ENCODE results near the gene CEP152. TPM values are rescaled to one million over a fixed set of nuclear protein-coding genes. Genes with fewer than 3 reads are reported as not detected.

The CEP152 gene
- total and polyA plus RNA-seq, 9 of the 15 experiments (the other 6 are each of a cell fraction or from before 2014, with no cell fraction given), result 9.9 to 43.0 (median 23.6) TPM

GRCh38 chr15:48851956-48852355 is 41.1 kb upstream of the CEP152 start (continued):
- TF ChIP-seq, protein P1, sequence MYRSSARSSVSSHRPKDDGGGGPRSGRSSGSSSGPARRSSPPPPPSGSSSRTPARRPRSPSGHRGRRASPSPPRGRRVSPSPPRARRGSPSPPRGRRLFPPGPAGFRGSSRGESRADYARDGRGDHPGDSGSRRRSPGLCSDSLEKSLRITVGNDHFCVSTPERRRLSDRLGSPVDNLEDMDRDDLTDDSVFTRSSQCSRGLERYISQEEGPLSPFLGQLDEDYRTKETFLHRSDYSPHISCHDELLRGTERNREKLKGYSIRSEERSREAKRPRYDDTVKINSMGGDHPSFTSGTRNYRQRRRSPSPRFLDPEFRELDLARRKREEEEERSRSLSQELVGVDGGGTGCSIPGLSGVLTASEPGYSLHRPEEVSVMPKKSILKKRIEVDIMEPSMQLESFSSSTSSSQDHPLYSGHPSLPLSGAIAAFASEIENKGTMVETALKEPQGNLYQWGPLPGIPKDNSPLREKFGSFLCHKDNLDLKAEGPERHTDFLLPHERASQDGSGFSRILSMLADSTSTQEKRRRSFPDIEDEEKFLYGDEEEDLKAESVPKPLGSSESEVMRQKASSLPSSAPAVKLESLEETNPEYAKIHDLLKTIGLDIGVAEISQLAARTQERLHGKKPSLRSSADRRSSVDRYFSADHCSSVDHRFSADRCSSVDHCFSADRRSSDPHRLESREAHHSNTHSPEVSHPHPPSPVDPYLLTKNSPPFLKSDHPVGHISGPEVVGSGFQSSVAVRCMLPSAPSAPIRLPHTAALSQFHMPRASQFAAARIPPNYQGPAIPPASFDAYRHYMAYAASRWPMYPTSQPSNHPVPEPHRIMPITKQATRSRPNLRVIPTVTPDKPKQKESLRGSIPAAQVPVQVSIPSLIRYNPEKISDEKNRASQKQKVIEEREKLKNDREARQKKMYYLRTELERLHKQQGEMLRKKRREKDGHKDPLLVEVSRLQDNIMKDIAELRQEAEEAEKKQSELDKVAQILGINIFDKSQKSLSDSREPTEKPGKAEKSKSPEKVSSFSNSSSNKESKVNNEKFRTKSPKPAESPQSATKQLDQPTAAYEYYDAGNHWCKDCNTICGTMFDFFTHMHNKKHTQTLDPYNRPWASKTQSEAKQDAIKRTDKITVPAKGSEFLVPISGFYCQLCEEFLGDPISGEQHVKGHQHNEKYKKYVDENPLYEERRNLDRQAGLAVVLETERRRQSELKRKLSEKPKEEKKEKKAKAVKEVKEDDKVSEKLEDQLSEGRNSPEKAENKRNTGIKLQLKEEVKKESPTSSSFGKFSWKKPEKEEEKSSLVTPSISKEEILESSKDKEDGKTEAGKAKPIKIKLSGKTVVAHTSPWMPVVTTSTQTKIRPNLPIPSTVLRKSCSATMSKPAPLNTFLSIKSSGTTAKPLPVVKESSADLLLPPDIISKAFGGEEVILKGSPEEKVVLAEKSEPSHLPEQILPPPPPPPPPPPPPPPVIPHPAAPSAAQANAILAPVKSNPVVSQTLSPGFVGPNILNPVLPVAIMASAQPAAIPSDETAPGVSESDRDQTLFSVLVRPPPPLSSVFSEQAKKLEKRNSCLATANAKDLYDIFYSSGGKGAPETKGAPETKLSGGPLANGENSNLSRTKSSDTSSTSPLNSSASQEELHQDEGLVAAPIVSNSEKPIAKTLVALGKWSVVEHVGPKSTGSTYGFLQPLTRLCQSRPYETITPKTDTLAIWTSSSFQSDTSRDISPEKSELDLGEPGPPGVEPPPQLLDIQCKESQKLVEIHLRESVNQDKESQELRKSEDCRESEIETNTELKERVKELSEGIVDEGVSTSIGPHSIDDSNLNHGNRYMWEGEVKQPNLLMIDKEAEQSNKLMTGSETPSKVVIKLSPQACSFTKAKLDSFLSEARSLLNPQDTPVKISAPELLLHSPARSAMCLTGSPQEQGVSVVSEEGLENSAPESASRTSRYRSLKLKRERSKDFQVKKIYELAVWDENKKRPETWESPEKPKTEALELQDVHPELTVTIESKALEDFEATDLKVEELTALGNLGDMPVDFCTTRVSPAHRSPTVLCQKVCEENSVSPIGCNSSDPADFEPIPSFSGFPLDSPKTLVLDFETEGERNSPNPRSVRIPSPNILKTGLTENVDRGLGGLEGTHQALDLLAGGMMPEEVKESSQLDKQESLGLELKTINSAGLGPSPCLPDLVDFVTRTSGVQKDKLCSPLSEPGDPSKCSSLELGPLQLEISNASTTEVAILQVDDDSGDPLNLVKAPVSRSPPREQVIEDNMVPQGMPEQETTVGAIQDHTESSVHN (IDR thresholded peaks at IDR 0.05; ENCODE audit: borderline replicate concordance in 1 of 2, low read depth in 1 of 2), result no peak
- no peak for TF ChIP-seq THRB (CRISPR knock-in tag; conservative IDR thresholded peaks at IDR 0.05)
- no peak for TF ChIP-seq TSC22D4 (tag; IDR thresholded peaks at IDR 0.05)
- TF ChIP-seq JUN (IDR thresholded peaks at IDR 0.05; ENCODE audit: borderline replicate concordance, low read depth, low read length), result no peak
- TF ChIP-seq JUN (CRISPR knock-in tag; IDR thresholded peaks at IDR 0.05; ENCODE audit: borderline replicate concordance), result no peak
- no peak for TF ChIP-seq RAD21 (CRISPR knock-in tag; conservative IDR thresholded peaks at IDR 0.05 in 1 of 2, IDR thresholded peaks at IDR 0.05 in 1 of 2)
- no peak for TF ChIP-seq RBM17 (IDR thresholded peaks at IDR 0.05; ENCODE audit: borderline replicate concordance, low read depth, low read length)
- TF ChIP-seq CTCFL (IDR thresholded peaks at IDR 0.05; ENCODE audit: borderline replicate concordance, insufficient read depth, low read depth, low read length, poor library complexity, severe bottlenecking), result no peak
- no peak for TF ChIP-seq ZNF354B (CRISPR knock-in tag; IDR thresholded peaks at IDR 0.05)
- TF ChIP-seq FOXP4 (CRISPR knock-in tag; IDR thresholded peaks at IDR 0.05; ENCODE audit: borderline replicate concordance), result no peak
- no peak for TF ChIP-seq ZNF707 (CRISPR knock-in tag; conservative IDR thresholded peaks at IDR 0.05)
- TF ChIP-seq HES1 (IDR thresholded peaks at IDR 0.05; ENCODE audit: low read depth), result no peak
- no peak for TF ChIP-seq ARNT (IDR thresholded peaks at IDR 0.05)
